GM23338 (cell line): Measurements from ENCODE around the gene DPH7. TPM values are rescaled to one million over a fixed set of nuclear protein-coding genes. Genes with fewer than 3 reads are reported as not detected.

ENCODE experiments used
- ATAC-seq: fragments of 200-7000 bp; cut with Tn5 transposase; 3 replicates; pipeline ENCODE4 v1.9.1; 2020
- DNase-seq: peaks from one replicate; pipeline ENCODE4 v3.0.0-alpha.2; 2015; ENCODE audit warnings: low spot score
- H2AFZ ChIP-seq: fragments of 200-600 bp; sonication (generic); 2 replicates; pipeline ENCODE4 v1.8.0; 2016; ENCODE audit warnings: antibody characterized with exemption, mild to moderate bottlenecking, moderate library complexity
- H3F3A ChIP-seq: fragments of 200-600 bp; sonication (generic); replicated peaks from 2 replicates; pipeline ENCODE4 v1.8.0; 2017; ENCODE audit warnings: antibody characterized with exemption, mixed run types, low read depth
- H3K27ac ChIP-seq: fragments of 200-600 bp; sonication (generic); 2 replicates; pipeline ENCODE4 v1.6.1; 2016; ENCODE audit warnings: low read depth
- H3K27me3 ChIP-seq: fragments of 200-600 bp; sonication (generic); 2 replicates; pipeline ENCODE4 v1.8.0; 2016; ENCODE audit warnings: mild to moderate bottlenecking, mixed run types, moderate library complexity; ENCODE audit not compliant: insufficient read depth
- H3K36me3 ChIP-seq: fragments of 200-600 bp; sonication (generic); 2 replicates; pipeline ENCODE4 v1.8.0; 2016; ENCODE audit warnings: mild to moderate bottlenecking; ENCODE audit not compliant: insufficient read depth
- H3K4me1 ChIP-seq: fragments of 200-600 bp; sonication (generic); 2 replicates; pipeline ENCODE4 v1.8.0; 2016; ENCODE audit warnings: mild to moderate bottlenecking, moderate library complexity; ENCODE audit not compliant: insufficient read depth
- H3K4me2 ChIP-seq: fragments of 200-600 bp; sonication (generic); 2 replicates; pipeline ENCODE4 v1.7.1; 2017; ENCODE audit warnings: mixed run types
- H3K4me3 ChIP-seq: fragments of 200-600 bp; sonication (generic); 2 replicates; pipeline ENCODE4 v1.6.1; 2016; ENCODE audit warnings: mixed run types
- H3K79me2 ChIP-seq: fragments of 200-600 bp; sonication (generic); replicated peaks from 2 replicates; pipeline ENCODE4 v1.8.0; 2017; ENCODE audit warnings: mild to moderate bottlenecking; ENCODE audit not compliant: insufficient read depth
- H3K9me2 ChIP-seq: fragments of 200-600 bp; sonication (generic); 2 replicates; pipeline ENCODE4 v1.8.0; 2017; ENCODE audit not compliant: insufficient read depth
- H4K20me1 ChIP-seq: fragments of 200-600 bp; sonication (generic); replicated peaks from 2 replicates; pipeline ENCODE4 v1.8.0; 2017; ENCODE audit warnings: mild to moderate bottlenecking; ENCODE audit not compliant: insufficient read depth
- H3K27ac Mint-ChIP-seq: 2 replicates; pipeline ENCODE4 v1.8.0; 2020; ENCODE audit warnings: inconsistent platforms, mild to moderate bottlenecking, moderate library complexity, mixed read lengths
- H3K27me3 Mint-ChIP-seq: 3 replicates; pipeline ENCODE4 v1.8.0; 2022; ENCODE audit warnings: low read depth, mild to moderate bottlenecking, moderate library complexity, mixed read lengths, inconsistent platforms; ENCODE audit not compliant: insufficient read depth, poor library complexity
- H3K36me3 Mint-ChIP-seq: 3 replicates; pipeline ENCODE4 v1.8.0; 2021; ENCODE audit warnings: low read depth, mild to moderate bottlenecking, inconsistent platforms, moderate library complexity, mixed read lengths
- H3K4me1 Mint-ChIP-seq: 3 replicates; pipeline ENCODE4 v1.8.0; 2020; ENCODE audit warnings: mild to moderate bottlenecking, inconsistent platforms, mixed read lengths
- H3K4me3 Mint-ChIP-seq: 3 replicates; pipeline ENCODE4 v1.8.0; 2021; ENCODE audit warnings: moderate library complexity, mild to moderate bottlenecking, inconsistent platforms, mixed read lengths
- H3K9me3 Mint-ChIP-seq: 3 replicates; pipeline ENCODE4 v1.8.0; 2020; ENCODE audit warnings: moderate library complexity, mild to moderate bottlenecking, inconsistent platforms, mixed read lengths
- EZH2 ChIP-seq: fragments of 200-600 bp; sonication (generic); IDR thresholded peaks from one replicate; pipeline ENCODE4 v1.8.0; 2017; ENCODE audit warnings: antibody characterized with exemption, mild to moderate bottlenecking, low read depth; ENCODE audit not compliant: unreplicated experiment
- EZH2phosphoT487 ChIP-seq: fragments of 200-600 bp; sonication (generic); IDR thresholded peaks from one replicate; pipeline ENCODE4 v1.8.1; 2018; ENCODE audit warnings: antibody characterized with exemption; ENCODE audit not compliant: unreplicated experiment
- NANOG ChIP-seq: IDR thresholded peaks from 2 replicates; pipeline ENCODE4 v1.6.1; 2016; ENCODE audit warnings: antibody characterized with exemption, borderline replicate concordance
- polyA plus RNA-seq: library from polyadenylated mRNA; unstranded; fragments of >200 nt; fragmentation: Nextera tagmentation; extraction: Ambion mirVana; gene quantifications from 2 replicates; pipeline ENCODE4 v1.2.1, GENCODE V29; 2016
- total RNA-seq: library from RNA; depleted of rRNA; stranded (reverse); fragments of >200 nt; shearing (Covaris generic); gene quantifications from 2 replicates; pipeline ENCODE4 v1.2.3, GENCODE V29; 2014
- TF ChIP-seq, protein P1 (sequence below): fragments of 250-450 bp; sonication (Bioruptor Pico); IDR thresholded peaks from 2 replicates; pipeline ENCODE4 v1.5.0; 2020; ENCODE audit warnings: mild to moderate bottlenecking, moderate library complexity
- TF ChIP-seq, protein P2 (sequence below), 2 experiments: fragments of 200-600 bp in 1 of 2; sonication (generic) in 1 of 2; conservative IDR thresholded peaks; 2 replicates each; pipeline versions ENCODE4 v1.5.1 to v1.6.1; 2016 to 2017; ENCODE audit warnings: antibody characterized with exemption in 2 of 2, low read depth in 2 of 2, mild to moderate bottlenecking in 2 of 2, moderate library complexity in 1 of 2
- TF ChIP-seq, protein P3 (sequence below): IDR thresholded peaks from one replicate; pipeline ENCODE4 v1.6.1; 2018; ENCODE audit warnings: antibody characterized with exemption; ENCODE audit not compliant: unreplicated experiment

The DPH7 gene
- total and polyA plus RNA-seq, 2 experiments from 2014 or later = 44.5 to 68.8 TPM

DNA sequence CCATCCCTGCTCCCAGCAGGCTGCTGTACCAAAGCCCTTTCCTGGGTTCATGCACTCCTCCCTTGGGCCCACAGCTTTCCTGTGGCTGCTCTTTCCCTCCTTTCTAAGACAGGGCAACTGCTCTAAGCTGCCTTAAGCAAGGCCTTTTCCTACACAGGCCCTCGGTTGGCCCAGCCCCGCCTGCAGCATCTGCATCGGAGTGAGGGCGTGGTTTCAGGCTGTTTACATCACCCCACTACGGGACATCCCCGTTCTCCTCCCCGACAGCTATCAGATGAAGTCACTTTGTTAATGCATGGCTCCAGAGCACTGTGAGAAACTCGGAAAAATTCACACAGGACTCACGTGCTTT lies 3.4 kb downstream of the DPH7 start (continued):
- TF ChIP-seq, protein P1, sequence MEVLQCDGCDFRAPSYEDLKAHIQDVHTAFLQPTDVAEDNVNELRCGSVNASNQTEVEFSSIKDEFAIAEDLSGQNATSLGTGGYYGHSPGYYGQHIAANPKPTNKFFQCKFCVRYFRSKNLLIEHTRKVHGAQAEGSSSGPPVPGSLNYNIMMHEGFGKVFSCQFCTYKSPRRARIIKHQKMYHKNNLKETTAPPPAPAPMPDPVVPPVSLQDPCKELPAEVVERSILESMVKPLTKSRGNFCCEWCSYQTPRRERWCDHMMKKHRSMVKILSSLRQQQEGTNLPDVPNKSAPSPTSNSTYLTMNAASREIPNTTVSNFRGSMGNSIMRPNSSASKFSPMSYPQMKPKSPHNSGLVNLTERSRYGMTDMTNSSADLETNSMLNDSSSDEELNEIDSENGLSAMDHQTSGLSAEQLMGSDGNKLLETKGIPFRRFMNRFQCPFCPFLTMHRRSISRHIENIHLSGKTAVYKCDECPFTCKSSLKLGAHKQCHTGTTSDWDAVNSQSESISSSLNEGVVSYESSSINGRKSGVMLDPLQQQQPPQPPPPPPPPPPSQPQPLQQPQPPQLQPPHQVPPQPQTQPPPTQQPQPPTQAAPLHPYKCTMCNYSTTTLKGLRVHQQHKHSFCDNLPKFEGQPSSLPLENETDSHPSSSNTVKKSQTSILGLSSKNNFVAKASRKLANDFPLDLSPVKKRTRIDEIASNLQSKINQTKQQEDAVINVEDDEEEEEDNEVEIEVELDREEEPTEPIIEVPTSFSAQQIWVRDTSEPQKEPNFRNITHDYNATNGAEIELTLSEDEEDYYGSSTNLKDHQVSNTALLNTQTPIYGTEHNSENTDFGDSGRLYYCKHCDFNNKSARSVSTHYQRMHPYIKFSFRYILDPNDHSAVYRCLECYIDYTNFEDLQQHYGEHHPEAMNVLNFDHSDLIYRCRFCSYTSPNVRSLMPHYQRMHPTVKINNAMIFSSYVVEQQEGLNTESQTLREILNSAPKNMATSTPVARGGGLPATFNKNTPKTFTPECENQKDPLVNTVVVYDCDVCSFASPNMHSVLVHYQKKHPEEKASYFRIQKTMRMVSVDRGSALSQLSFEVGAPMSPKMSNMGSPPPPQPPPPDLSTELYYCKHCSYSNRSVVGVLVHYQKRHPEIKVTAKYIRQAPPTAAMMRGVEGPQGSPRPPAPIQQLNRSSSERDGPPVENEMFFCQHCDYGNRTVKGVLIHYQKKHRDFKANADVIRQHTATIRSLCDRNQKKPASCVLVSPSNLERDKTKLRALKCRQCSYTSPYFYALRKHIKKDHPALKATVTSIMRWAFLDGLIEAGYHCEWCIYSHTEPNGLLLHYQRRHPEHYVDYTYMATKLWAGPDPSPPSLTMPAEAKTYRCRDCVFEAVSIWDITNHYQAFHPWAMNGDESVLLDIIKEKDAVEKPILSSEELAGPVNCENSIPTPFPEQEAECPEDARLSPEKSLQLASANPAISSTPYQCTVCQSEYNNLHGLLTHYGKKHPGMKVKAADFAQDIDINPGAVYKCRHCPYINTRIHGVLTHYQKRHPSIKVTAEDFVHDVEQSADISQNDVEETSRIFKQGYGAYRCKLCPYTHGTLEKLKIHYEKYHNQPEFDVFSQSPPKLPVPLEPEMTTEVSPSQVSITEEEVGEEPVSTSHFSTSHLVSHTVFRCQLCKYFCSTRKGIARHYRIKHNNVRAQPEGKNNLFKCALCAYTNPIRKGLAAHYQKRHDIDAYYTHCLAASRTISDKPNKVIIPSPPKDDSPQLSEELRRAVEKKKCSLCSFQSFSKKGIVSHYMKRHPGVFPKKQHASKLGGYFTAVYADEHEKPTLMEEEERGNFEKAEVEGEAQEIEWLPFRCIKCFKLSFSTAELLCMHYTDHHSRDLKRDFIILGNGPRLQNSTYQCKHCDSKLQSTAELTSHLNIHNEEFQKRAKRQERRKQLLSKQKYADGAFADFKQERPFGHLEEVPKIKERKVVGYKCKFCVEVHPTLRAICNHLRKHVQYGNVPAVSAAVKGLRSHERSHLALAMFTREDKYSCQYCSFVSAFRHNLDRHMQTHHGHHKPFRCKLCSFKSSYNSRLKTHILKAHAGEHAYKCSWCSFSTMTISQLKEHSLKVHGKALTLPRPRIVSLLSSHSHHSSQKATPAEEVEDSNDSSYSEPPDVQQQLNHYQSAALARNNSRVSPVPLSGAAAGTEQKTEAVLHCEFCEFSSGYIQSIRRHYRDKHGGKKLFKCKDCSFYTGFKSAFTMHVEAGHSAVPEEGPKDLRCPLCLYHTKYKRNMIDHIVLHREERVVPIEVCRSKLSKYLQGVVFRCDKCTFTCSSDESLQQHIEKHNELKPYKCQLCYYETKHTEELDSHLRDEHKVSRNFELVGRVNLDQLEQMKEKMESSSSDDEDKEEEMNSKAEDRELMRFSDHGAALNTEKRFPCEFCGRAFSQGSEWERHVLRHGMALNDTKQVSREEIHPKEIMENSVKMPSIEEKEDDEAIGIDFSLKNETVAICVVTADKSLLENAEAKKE (CRISPR knock-in tag) = no peak
- TF ChIP-seq NANOG (no peak), EZH2phosphoT487 (no peak)
- TF ChIP-seq, protein P2, sequence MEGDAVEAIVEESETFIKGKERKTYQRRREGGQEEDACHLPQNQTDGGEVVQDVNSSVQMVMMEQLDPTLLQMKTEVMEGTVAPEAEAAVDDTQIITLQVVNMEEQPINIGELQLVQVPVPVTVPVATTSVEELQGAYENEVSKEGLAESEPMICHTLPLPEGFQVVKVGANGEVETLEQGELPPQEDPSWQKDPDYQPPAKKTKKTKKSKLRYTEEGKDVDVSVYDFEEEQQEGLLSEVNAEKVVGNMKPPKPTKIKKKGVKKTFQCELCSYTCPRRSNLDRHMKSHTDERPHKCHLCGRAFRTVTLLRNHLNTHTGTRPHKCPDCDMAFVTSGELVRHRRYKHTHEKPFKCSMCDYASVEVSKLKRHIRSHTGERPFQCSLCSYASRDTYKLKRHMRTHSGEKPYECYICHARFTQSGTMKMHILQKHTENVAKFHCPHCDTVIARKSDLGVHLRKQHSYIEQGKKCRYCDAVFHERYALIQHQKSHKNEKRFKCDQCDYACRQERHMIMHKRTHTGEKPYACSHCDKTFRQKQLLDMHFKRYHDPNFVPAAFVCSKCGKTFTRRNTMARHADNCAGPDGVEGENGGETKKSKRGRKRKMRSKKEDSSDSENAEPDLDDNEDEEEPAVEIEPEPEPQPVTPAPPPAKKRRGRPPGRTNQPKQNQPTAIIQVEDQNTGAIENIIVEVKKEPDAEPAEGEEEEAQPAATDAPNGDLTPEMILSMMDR (conservative IDR thresholded peaks at IDR 0.05; ENCODE audit: low read depth in 2 of 2) = no peak

DNA sequence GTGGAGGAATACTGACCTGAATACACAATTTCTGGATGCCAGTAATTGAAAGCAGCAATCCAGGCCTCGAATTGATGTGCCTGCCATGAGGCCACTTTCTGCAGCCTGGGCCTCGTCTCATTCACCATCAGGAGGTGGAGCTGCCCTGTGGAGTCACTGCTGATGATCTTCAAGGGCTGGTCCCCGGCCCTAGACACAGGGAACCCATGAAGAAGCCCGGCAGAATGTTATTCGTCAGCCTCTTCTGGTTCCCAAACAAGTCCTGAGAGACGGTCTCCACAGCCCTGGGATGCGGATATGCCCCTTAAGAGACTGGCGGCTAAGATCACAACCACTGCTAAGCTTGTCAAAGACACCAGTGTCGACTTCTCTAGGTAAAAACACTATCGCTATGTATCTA lies 4.5 kb downstream of the DPH7 start:
- peaks cover 11% of the 10 kb centered on the region for H3K4me1 ChIP-seq
- H3K4me2 ChIP-seq = no peak overlapping the region
- H3K36me3 ChIP-seq = peaks cover 29% of the 10 kb centered on the region
- H4K20me1 ChIP-seq = peaks cover 23% of the 10 kb centered on the region; the same call in 1 of the 2 replicates
- Mint-ChIP-seq H3K4me3 (no peak overlapping the region), H3K9me3 (no peaks in the 10 kb centered on the region), H3K27me3 (peaks cover 13% of the 10 kb centered on the region), H3K36me3 (peaks cover 63% of the 10 kb centered on the region), H3K27ac (no peak overlapping the region), H3K4me1 (peaks cover 9% of the 10 kb centered on the region)
- no peak overlapping the region for H2AFZ ChIP-seq
- H3K27me3 ChIP-seq = no peaks in the 10 kb centered on the region
- H3K27ac ChIP-seq = no peak overlapping the region
- peaks cover 44% of the 10 kb centered on the region for H3K79me2 ChIP-seq
- DNase-seq (no peak), ATAC-seq (no peak)
- no peak overlapping the region for H3K4me3 ChIP-seq
- peaks cover 12% of the 10 kb centered on the region; the same call in 1 of the 2 replicates for H3F3A ChIP-seq
- H3K9me2 ChIP-seq = no peaks in the 10 kb centered on the region
- TF ChIP-seq EZH2 = no peak
- TF ChIP-seq, protein P3, sequence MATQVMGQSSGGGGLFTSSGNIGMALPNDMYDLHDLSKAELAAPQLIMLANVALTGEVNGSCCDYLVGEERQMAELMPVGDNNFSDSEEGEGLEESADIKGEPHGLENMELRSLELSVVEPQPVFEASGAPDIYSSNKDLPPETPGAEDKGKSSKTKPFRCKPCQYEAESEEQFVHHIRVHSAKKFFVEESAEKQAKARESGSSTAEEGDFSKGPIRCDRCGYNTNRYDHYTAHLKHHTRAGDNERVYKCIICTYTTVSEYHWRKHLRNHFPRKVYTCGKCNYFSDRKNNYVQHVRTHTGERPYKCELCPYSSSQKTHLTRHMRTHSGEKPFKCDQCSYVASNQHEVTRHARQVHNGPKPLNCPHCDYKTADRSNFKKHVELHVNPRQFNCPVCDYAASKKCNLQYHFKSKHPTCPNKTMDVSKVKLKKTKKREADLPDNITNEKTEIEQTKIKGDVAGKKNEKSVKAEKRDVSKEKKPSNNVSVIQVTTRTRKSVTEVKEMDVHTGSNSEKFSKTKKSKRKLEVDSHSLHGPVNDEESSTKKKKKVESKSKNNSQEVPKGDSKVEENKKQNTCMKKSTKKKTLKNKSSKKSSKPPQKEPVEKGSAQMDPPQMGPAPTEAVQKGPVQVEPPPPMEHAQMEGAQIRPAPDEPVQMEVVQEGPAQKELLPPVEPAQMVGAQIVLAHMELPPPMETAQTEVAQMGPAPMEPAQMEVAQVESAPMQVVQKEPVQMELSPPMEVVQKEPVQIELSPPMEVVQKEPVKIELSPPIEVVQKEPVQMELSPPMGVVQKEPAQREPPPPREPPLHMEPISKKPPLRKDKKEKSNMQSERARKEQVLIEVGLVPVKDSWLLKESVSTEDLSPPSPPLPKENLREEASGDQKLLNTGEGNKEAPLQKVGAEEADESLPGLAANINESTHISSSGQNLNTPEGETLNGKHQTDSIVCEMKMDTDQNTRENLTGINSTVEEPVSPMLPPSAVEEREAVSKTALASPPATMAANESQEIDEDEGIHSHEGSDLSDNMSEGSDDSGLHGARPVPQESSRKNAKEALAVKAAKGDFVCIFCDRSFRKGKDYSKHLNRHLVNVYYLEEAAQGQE = no peak
- TF ChIP-seq, protein P2 (conservative IDR thresholded peaks at IDR 0.05; ENCODE audit: low read depth in 2 of 2) = no peak
